Mononuclear cell (primary cell): Measurements from ENCODE around the gene ADORA1. TPM values are rescaled to one million over a fixed set of nuclear protein-coding genes. Genes with fewer than 3 reads are reported as not detected.

Source experiments
- H3K27me3 ChIP-seq: 2 replicates; pipeline ENCODE4 v1.6.0; 2011; ENCODE audit warnings: low read length, control low read depth; ENCODE audit not compliant: insufficient read depth
- H3K4me1 ChIP-seq: 2 replicates; pipeline ENCODE4 v1.5.1; 2011; ENCODE audit warnings: mild to moderate bottlenecking, low read length, control low read depth; ENCODE audit not compliant: insufficient read depth
- H3K4me3 ChIP-seq: 2 replicates; pipeline ENCODE4 v1.5.1; 2011; ENCODE audit warnings: mild to moderate bottlenecking, low read length, moderate library complexity
- H3K9me3 ChIP-seq: 2 replicates; pipeline ENCODE4 v1.5.1; 2011; ENCODE audit warnings: low read depth, mild to moderate bottlenecking, control low read depth, low read length
- total RNA-seq: library from RNA; depleted of rRNA; stranded (reverse); fragments of >200 nt; gene quantifications from one replicate; pipeline ENCODE4 v1.2.3, GENCODE V29; 2012

The ADORA1 gene
- total RNA-seq, 1 donor = not detected

DNA sequence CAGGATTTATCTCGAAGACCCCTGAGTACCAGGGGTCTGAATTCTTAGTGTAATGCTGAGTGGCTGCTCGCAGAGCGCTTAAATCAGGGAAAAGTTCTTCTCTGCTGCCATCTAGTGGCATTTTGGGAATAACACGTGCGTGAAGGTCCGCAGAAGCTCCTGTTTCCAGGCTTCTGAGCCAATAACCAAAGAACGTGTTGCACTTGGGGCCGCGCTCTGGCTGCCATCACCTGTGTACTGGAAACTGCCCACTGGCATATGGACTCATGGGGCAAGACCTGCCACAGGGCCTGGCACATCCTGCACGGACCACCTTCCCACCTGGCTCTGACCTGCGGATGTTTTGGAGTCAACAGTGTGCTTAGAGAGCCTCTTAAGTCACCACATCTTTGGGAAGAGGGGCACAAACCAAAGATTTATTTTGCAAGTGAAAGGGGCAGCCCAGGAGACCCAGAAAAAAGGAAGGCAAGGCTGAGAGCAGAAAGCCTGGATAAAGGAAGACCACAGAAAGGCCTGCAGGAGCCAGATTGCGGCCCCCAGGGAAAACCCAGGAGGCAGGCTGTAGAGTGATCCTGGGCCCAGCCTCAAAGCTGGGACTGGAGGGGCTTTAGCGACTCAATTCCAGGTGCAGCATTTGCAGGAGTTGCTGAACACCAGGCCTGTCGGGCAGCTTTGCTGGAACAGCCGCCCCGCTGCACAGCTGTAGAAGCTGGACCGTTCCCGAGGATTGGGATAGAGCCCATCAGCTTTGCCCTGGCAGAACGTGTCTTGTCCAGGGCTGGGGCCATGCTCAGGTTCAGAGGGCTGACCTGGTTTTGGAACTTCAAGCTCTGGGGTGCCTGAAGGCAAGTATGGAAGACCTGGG lies 89.0 kb downstream of the ADORA1 start:
- Histone ChIP-seq H3K27me3 (peaks cover 4% of the 10 kb centered on the region), H3K4me3 (no peak overlapping the region), H3K4me1 (peaks cover 33% of the 10 kb centered on the region), H3K9me3 (no peaks in the 10 kb centered on the region)

Other genes with a start within 250 kb of the ADORA1 start
- 5.1 TPM for gene RABIF, start 238.6 kb upstream of the ADORA1 start, total RNA-seq
- 19.3 TPM for gene KLHL12, start 200.5 kb upstream of the ADORA1 start, total RNA-seq
- 139 TPM for gene ADIPOR1, start 169.4 kb upstream of the ADORA1 start, total RNA-seq
- gene CYB5R1, start 160.5 kb upstream of the ADORA1 start, total RNA-seq = 34.1 TPM
- gene TMEM183A, start 120.4 kb upstream of the ADORA1 start, total RNA-seq = 207 TPM
- 0.73 TPM for gene PPFIA4, start 101.2 kb upstream of the ADORA1 start, total RNA-seq
- not detected for gene MYOG, start 41.7 kb upstream of the ADORA1 start, total RNA-seq
- gene MYBPH, start 48.1 kb downstream of the ADORA1 start, total RNA-seq = not detected
- gene CHI3L1, start 59.0 kb downstream of the ADORA1 start, total RNA-seq = 0.94 TPM
- 0.42 TPM for gene CHIT1, start 101.9 kb downstream of the ADORA1 start, total RNA-seq
- 842 TPM for gene BTG2, start 177.8 kb downstream of the ADORA1 start, total RNA-seq
- not detected for gene FMOD, start 223.4 kb downstream of the ADORA1 start, total RNA-seq